Kidney epithelial cell (primary cell): Measurements from ENCODE around the gene DPP4. TPM values are rescaled to one million over a fixed set of nuclear protein-coding genes. Genes with fewer than 3 reads are reported as not detected.

Source experiments
- DNase-seq: peaks from one replicate; pipeline ENCODE4 v3.0.0-alpha.2; 2010; ENCODE audit warnings: low read depth
- H3K27me3 ChIP-seq: 2 replicates; pipeline ENCODE4 v1.6.0; 2011; ENCODE audit warnings: low read length; ENCODE audit not compliant: control insufficient read depth, insufficient read depth
- H3K36me3 ChIP-seq: 2 replicates; pipeline ENCODE4 v1.5.1; 2011; ENCODE audit warnings: low read length; ENCODE audit not compliant: control insufficient read depth, insufficient read depth
- H3K4me3 ChIP-seq: 2 replicates; pipeline ENCODE4 v1.5.1; 2011; ENCODE audit warnings: low read depth, mild to moderate bottlenecking, control low read depth, low read length
- CTCF ChIP-seq: IDR thresholded peaks from 2 replicates; pipeline ENCODE4 v1.5.1; 2011; ENCODE audit warnings: mild to moderate bottlenecking, moderate library complexity, low read length, control low read depth, inconsistent platforms; ENCODE audit not compliant: insufficient read depth, poor library complexity, severe bottlenecking
- total RNA-seq: library from RNA; depleted of rRNA; stranded (reverse); fragments of >200 nt; gene quantifications from 2 replicates; pipeline ENCODE4 v1.2.3, GENCODE V29; 2015

DPP4 gene
- total RNA-seq, 1 donor from 2014 or later: 61.6 TPM

- DNase-seq: no peak
- Histone ChIP-seq H3K27me3 (no peaks in the 10 kb centered on the region), H3K36me3 (no peaks in the 10 kb centered on the region), H3K4me3 (no peak overlapping the region)
- TF ChIP-seq CTCF: no peak
Measured at GRCh38 chr2:161943011-161943410, 131.0 kb downstream of the DPP4 start.

Other genes starting within 250 kb of the DPP4 start
- gene GCG, start 78.0 kb upstream of the DPP4 start, total RNA-seq: not detected in 2 replicates
- gene FAP, start 169.2 kb upstream of the DPP4 start, total RNA-seq: 2.8 and 3.6 TPM in 2 replicates
- 25.8 and 27.1 TPM in 2 replicates for gene IFIH1, start 244.5 kb upstream of the DPP4 start, total RNA-seq